A549 (cell line): Measurements from ENCODE around the gene ABCB7. TPM values are rescaled to one million over a fixed set of nuclear protein-coding genes. Genes with fewer than 3 reads are reported as not detected.
"Not testable (repeated sequence)": the region's sequence is repeated elsewhere in the genome, so short reads cannot be mapped to it uniquely, and the experiment has no call there.

Experiments
- ATAC-seq, 2 experiments: fragments of 200-7000 bp in 1 of 2; fragments of >200 bp in 1 of 2; cut with Nextera tagmentation in 1 of 2; cut with Tn5 transposase in 1 of 2; 3 replicates each; pipeline versions ENCODE4 v1.8.0 to v1.9.1; 2018 to 2020; ENCODE audit warnings: mild to moderate bottlenecking in 1 of 2, moderate library complexity in 1 of 2
- CTCF ChIA-PET: fragments of 300-600 bp; sonication (Branson Sonifier 250); formaldehyde crosslinking; extraction: SDS; loops from one replicate; lab custom pipeline; 2021; ENCODE audit warnings: antibody characterized with exemption, inconsistent platforms; lab: Yijun Ruan, JAX
- POLR2A ChIA-PET: fragments of 350-600 bp; formaldehyde crosslinking; extraction: SDS; loops from one replicate; lab custom pipeline; 2021; ENCODE audit warnings: antibody characterized with exemption, inconsistent platforms; lab: Yijun Ruan, JAX
- DNase-seq, 2 experiments: peaks; one replicate each; pipeline versions ENCODE4 v3.0.0 to v3.0.0-alpha.2; 2011 to 2016; ENCODE audit warnings: low read depth in 1 of 2, low spot score in 1 of 2
- FAIRE-seq: peaks from 2 replicates; lab custom pipeline; 2011; peaks lifted over from hg19 to GRCh38; lab: Jason Lieb, UNC
- H3K27ac ChIP-seq, 2 experiments: fragments of >200 bp; sonication (Bioruptor Twin); formaldehyde crosslinking; 3 replicates each; pipeline ENCODE4 v1.5.1; 2016 to 2017
- H3K4me1 ChIP-seq: fragments of >200 bp; sonication (Bioruptor Twin); formaldehyde crosslinking; 3 replicates; pipeline ENCODE4 v1.6.1; 2016
- H3K4me2 ChIP-seq: fragments of >200 bp; sonication (Bioruptor Twin); formaldehyde crosslinking; 3 replicates; pipeline ENCODE4 v1.6.1; 2016
- H3K4me3 ChIP-seq: fragments of >200 bp; sonication (Bioruptor Twin); formaldehyde crosslinking; 3 replicates; pipeline ENCODE4 v1.5.1; 2016
- H3K9me3 ChIP-seq: fragments of >200 bp; sonication (Bioruptor Twin); formaldehyde crosslinking; 3 replicates; pipeline ENCODE4 v1.6.1; 2016
- BHLHE40 ChIP-seq: IDR thresholded peaks from 2 replicates; pipeline ENCODE4 v1.6.1; 2012; ENCODE audit warnings: low read depth, low read length, inconsistent platforms
- CBX2 ChIP-seq: fragments of 200-600 bp; sonication (generic); IDR thresholded peaks from 2 replicates; pipeline ENCODE4 v1.6.1; 2016; ENCODE audit warnings: low read depth, mild to moderate bottlenecking, borderline replicate concordance
- CHD2 ChIP-seq: fragments of 150-350 bp; IDR thresholded peaks from 2 replicates; pipeline ENCODE4 v1.6.1; 2014; ENCODE audit warnings: low read length; ENCODE audit not compliant: partially characterized antibody
- CHD4 ChIP-seq: fragments of 200-600 bp; sonication (generic); IDR thresholded peaks from 2 replicates; pipeline ENCODE4 v1.6.1; 2016; ENCODE audit warnings: antibody characterized with exemption, mild to moderate bottlenecking, borderline replicate concordance
- GATA3 ChIP-seq: IDR thresholded peaks from 2 replicates; pipeline ENCODE4 v1.6.1; 2012; ENCODE audit warnings: borderline replicate concordance
- HDAC2 ChIP-seq: fragments of 200-600 bp; sonication (generic); IDR thresholded peaks from 2 replicates; pipeline ENCODE4 v1.6.1; 2016
- HEYL ChIP-seq: fragments of 250-450 bp; sonication (Bioruptor Pico); IDR thresholded peaks from 2 replicates; pipeline ENCODE4 v1.8.0; 2021; ENCODE audit warnings: mild to moderate bottlenecking, moderate library complexity
- KDM1A ChIP-seq: fragments of 200-600 bp; sonication (generic); IDR thresholded peaks from 2 replicates; pipeline ENCODE4 v1.6.1; 2016; ENCODE audit warnings: low read depth, mild to moderate bottlenecking
- KDM5A ChIP-seq: fragments of 200-600 bp; sonication (generic); IDR thresholded peaks from 2 replicates; pipeline ENCODE4 v1.6.1; 2016; ENCODE audit warnings: antibody characterized with exemption, mild to moderate bottlenecking
- MYC ChIP-seq: IDR thresholded peaks from 2 replicates; pipeline ENCODE4 v1.6.1; 2012; ENCODE audit warnings: mild to moderate bottlenecking, inconsistent platforms, low read length, improper control_type of control experiment, borderline replicate concordance
- NR3C1 ChIP-seq: fragments of >200 bp; sonication (Bioruptor Twin); formaldehyde crosslinking; IDR thresholded peaks from 3 replicates; pipeline ENCODE4 v1.6.1; 2017
- RAD21 ChIP-seq, 2 experiments: fragments of >200 bp in 1 of 2; sonication (Bioruptor Twin) in 1 of 2; formaldehyde crosslinking in 1 of 2; IDR thresholded peaks in 1 of 2; conservative IDR thresholded peaks in 1 of 2; 2 replicates in 1 of 2; 3 replicates in 1 of 2; pipeline ENCODE4 v1.6.1; 2012 to 2018; ENCODE audit warnings: inconsistent platforms in 1 of 2
- RCOR1 ChIP-seq: fragments of 150-350 bp; IDR thresholded peaks from 2 replicates; pipeline ENCODE4 v1.6.1; 2014; ENCODE audit warnings: antibody characterized with exemption, low read length, low read depth
- RFX5 ChIP-seq: fragments of 450-650 bp; IDR thresholded peaks from 2 replicates; pipeline ENCODE4 v1.7.1; 2014; ENCODE audit warnings: antibody characterized with exemption, mild to moderate bottlenecking, moderate library complexity
- ZNF302 ChIP-seq: fragments of 250-450 bp; sonication (Bioruptor Pico); IDR thresholded peaks from 2 replicates; pipeline ENCODE4 v1.9.0; 2021; ENCODE audit warnings: inconsistent platforms, mild to moderate bottlenecking, moderate library complexity
- WGBS: methylation state at CpG from one replicate; pipeline ENCODE4 v1.1.6; 2017; ENCODE audit errors: missing lambda C conversion rate; 5-methylcytosine and 5-hydroxymethylcytosine counted together
- polyA plus RNA-seq, 4 experiments: library from polyadenylated mRNA; depleted of rRNA in 3 of 4; stranded (reverse); fragments of >200 nt; fragmentation: RNase III in 1 of 4; extraction: RNeasy Plus Mini Kit Qiagen cat#74134 plus additional on column Dnase treatment in 1 of 4; gene quantifications; 2 replicates in 3 of 4; 3 replicates in 1 of 4; pipeline ENCODE4 v1.2.3, GENCODE V29; 2011 to 2017
- TF ChIP-seq, protein P1 (sequence below): IDR thresholded peaks from 2 replicates; pipeline ENCODE4 v1.6.1; 2012; ENCODE audit warnings: low read depth, borderline replicate concordance
- TF ChIP-seq, protein P2 (sequence below): fragments of 450-650 bp; IDR thresholded peaks from 2 replicates; pipeline ENCODE4 v1.6.1; 2014; ENCODE audit warnings: antibody characterized with exemption
- TF ChIP-seq, protein P3 (sequence below): fragments of >200 bp; sonication (Bioruptor Twin); formaldehyde crosslinking; IDR thresholded peaks from 2 replicates; pipeline ENCODE4 v1.6.1; 2016
- TF ChIP-seq, protein P4 (sequence below): fragments of >200 bp; sonication (Bioruptor Twin); formaldehyde crosslinking; IDR thresholded peaks from 3 replicates; pipeline ENCODE4 v1.5.1; 2016
- TF ChIP-seq, protein P5 (sequence below): IDR thresholded peaks from 2 replicates; pipeline ENCODE4 v1.6.1; 2012
- TF ChIP-seq, protein P6 (sequence below): fragments of 150-350 bp; IDR thresholded peaks from 2 replicates; pipeline ENCODE4 v1.6.1; 2014; ENCODE audit warnings: low read depth, mild to moderate bottlenecking, low read length

The ABCB7 gene
- polyA plus RNA-seq, 2 of the 4 experiments (the other 2 are of a cell fraction): 20.3 to 41.8 TPM

DNA sequence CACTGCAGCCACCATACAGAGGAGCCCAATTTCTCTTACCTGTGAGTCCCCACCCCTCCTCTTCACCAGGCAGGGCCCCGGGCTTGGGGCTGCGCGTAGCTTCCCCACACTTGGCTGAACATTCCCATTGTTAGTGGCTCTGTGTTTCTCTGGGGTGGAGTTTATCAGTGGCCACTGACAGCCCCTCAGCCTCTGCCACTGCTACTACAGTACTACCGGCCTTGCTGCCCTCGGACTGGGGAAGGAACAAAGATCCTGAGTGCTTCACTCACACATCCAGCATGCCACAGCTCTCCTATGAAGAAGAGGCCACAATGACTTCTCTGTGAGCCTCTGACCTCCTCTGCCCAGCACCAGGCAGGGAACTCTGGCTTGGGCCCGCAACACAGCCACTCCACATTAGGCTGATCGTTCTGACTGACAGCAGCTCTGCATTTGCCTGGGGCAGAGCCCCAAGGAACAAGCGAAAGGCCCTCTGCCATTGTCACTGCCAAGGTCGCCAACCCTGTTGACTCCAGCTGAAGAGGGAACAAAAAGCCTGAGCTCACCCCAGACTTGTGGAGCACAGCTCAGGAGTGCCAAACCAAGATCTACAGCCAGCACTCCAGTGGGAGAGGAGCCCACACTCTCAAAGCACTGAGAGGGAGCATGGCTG lies 24.0 kb downstream of the ABCB7 start:
- POLR2A ChIA-PET: no interaction called here
- TF ChIP-seq, protein P1, sequence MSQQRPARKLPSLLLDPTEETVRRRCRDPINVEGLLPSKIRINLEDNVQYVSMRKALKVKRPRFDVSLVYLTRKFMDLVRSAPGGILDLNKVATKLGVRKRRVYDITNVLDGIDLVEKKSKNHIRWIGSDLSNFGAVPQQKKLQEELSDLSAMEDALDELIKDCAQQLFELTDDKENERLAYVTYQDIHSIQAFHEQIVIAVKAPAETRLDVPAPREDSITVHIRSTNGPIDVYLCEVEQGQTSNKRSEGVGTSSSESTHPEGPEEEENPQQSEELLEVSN: no peak
- TF ChIP-seq RAD21 (conservative IDR thresholded peaks at IDR 0.05 in 1 of 2, IDR thresholded peaks at IDR 0.05 in 1 of 2) (no peak), BHLHE40 (no peak), RFX5 (no peak), HDAC2 (no peak)
- TF ChIP-seq, protein P2, sequence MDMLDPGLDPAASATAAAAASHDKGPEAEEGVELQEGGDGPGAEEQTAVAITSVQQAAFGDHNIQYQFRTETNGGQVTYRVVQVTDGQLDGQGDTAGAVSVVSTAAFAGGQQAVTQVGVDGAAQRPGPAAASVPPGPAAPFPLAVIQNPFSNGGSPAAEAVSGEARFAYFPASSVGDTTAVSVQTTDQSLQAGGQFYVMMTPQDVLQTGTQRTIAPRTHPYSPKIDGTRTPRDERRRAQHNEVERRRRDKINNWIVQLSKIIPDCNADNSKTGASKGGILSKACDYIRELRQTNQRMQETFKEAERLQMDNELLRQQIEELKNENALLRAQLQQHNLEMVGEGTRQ: no peak
- TF ChIP-seq, protein P3, sequence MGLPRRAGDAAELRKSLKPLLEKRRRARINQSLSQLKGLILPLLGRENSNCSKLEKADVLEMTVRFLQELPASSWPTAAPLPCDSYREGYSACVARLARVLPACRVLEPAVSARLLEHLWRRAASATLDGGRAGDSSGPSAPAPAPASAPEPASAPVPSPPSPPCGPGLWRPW: no peak
- TF ChIP-seq, protein P4, sequence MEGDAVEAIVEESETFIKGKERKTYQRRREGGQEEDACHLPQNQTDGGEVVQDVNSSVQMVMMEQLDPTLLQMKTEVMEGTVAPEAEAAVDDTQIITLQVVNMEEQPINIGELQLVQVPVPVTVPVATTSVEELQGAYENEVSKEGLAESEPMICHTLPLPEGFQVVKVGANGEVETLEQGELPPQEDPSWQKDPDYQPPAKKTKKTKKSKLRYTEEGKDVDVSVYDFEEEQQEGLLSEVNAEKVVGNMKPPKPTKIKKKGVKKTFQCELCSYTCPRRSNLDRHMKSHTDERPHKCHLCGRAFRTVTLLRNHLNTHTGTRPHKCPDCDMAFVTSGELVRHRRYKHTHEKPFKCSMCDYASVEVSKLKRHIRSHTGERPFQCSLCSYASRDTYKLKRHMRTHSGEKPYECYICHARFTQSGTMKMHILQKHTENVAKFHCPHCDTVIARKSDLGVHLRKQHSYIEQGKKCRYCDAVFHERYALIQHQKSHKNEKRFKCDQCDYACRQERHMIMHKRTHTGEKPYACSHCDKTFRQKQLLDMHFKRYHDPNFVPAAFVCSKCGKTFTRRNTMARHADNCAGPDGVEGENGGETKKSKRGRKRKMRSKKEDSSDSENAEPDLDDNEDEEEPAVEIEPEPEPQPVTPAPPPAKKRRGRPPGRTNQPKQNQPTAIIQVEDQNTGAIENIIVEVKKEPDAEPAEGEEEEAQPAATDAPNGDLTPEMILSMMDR: no peak
- DNase-seq: no peak
- CTCF ChIA-PET: no interaction called here
- no peak for ATAC-seq
- H3K27ac ChIP-seq: no peak overlapping the region
- no peak overlapping the region for H3K4me3 ChIP-seq
- no peak for FAIRE-seq
- H3K4me2 ChIP-seq: no peak overlapping the region
- H3K9me3 ChIP-seq: peaks cover 5% of the 10 kb centered on the region; the same call in 2 of the 3 replicates
- 89% methylated on average over 4 of the region's 9 CpGs for WGBS
- no peaks in the 10 kb centered on the region for H3K4me1 ChIP-seq

DNA sequence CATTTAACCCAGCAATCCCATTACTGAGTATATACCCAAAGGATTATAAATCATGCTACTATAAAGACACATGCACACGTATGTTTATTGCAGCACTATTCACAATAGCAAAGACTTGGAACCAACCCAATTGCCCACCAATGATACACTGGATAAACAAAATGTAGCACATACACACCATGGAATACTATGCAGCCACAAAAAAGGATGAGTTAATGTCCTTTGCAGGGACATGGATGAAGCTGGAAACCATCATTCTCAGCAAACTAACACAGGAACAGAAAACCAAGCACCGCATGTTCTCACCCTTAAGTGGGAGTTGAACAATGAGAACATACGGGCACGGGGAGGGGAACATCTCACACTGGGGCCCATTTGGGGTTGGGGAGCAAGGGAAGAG lies 27.0 kb downstream of the ABCB7 start:
- H3K4me1 ChIP-seq, H3K9me3 ChIP-seq, H3K27ac ChIP-seq, POLR2A ChIA-PET, H3K4me2 ChIP-seq, FAIRE-seq, DNase-seq, CTCF ChIA-PET, H3K4me3 ChIP-seq, ATAC-seq: not testable (repeated sequence)
- WGBS: 96% methylated on average over 4 of the region's 4 CpGs

DNA sequence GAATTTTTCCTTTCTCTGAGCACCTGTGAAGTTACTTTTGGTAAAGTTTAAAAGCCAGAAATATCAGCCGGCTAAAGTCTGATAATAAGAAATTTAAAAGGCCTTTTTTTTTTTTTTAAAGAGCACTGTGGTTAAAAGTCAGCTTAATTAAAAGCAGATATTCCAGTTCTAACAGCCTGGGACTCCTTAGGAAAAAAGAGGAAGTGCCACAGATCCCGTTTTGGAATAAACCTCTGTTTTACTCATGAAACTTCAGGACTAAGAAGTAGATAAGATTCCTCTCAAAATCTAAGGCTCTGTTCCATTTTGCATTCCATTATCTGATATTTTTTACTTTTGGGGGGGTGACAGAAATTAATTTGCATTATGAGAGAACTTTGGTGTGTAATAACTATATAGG lies 37.8 kb downstream of the ABCB7 start:
- 79% methylated on average over 2 of the region's 2 CpGs for WGBS

More for the DNA sequence above, 37.8 kb downstream of the ABCB7 start:
- H3K4me1 ChIP-seq: no peaks in the 10 kb centered on the region
- no peaks in the 10 kb centered on the region for H3K9me3 ChIP-seq
- H3K4me3 ChIP-seq: no peak overlapping the region
- no peak for TF ChIP-seq CHD2
- no peak for TF ChIP-seq KDM5A
- TF ChIP-seq ZNF302 (CRISPR knock-in tag): no peak
- TF ChIP-seq, protein P5, sequence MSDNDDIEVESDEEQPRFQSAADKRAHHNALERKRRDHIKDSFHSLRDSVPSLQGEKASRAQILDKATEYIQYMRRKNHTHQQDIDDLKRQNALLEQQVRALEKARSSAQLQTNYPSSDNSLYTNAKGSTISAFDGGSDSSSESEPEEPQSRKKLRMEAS: no peak
- TF ChIP-seq MYC: no peak
- no peak for TF ChIP-seq RCOR1
- TF ChIP-seq GATA3: no peak
- TF ChIP-seq HEYL (CRISPR knock-in tag): no peak
- TF ChIP-seq NR3C1: no peak
- TF ChIP-seq, protein P6, sequence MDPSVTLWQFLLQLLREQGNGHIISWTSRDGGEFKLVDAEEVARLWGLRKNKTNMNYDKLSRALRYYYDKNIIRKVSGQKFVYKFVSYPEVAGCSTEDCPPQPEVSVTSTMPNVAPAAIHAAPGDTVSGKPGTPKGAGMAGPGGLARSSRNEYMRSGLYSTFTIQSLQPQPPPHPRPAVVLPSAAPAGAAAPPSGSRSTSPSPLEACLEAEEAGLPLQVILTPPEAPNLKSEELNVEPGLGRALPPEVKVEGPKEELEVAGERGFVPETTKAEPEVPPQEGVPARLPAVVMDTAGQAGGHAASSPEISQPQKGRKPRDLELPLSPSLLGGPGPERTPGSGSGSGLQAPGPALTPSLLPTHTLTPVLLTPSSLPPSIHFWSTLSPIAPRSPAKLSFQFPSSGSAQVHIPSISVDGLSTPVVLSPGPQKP: no peak
- TF ChIP-seq CHD4: no peak
- TF ChIP-seq CBX2: no peak
- TF ChIP-seq, protein P4: no peak
- TF ChIP-seq KDM1A: no peak
- DNase-seq: no peak
- CTCF ChIA-PET: no interaction called here
- POLR2A ChIA-PET: no interaction called here
- no peak for ATAC-seq
- no peak overlapping the region for H3K4me2 ChIP-seq
- H3K27ac ChIP-seq: no peak overlapping the region
- no peak for FAIRE-seq
